GM18867 (cell line): Measurements from ENCODE around the gene KCNQ5.

Source experiments
- ATAC-seq: cut with Tn5 transposase; IDR thresholded peaks from one replicate; pipeline ENCODE4 v1.9.1; 2021; ENCODE audit warnings: mild to moderate bottlenecking, moderate library complexity; ENCODE audit not compliant: unreplicated experiment

The KCNQ5 gene

GRCh38 chr6:72639920-72640614 is 18.2 kb downstream of the KCNQ5 start:
- no peak for ATAC-seq

GRCh38 chr6:72640615-72640930 is 18.7 kb downstream of the KCNQ5 start:
- no peak for ATAC-seq

- peak; percentile 67 for ATAC-seq
Observed at GRCh38 chr6:72642435-72642834, 20.6 kb downstream of the KCNQ5 start.

- no peak for ATAC-seq
Observed at GRCh38 chr6:72643214-72643613, 21.4 kb downstream of the KCNQ5 start.

- no peak for ATAC-seq
Observed at GRCh38 chr6:72646604-72647485, 25.0 kb downstream of the KCNQ5 start.

GRCh38 chr6:72647489-72647888 is 25.6 kb downstream of the KCNQ5 start:
- ATAC-seq = no peak

- ATAC-seq = peak; percentile 63
Observed at GRCh38 chr6:72649032-72649984, 27.4 kb downstream of the KCNQ5 start.

GRCh38 chr6:72650081-72650745 is 28.3 kb downstream of the KCNQ5 start:
- ATAC-seq = no peak

- no peak for ATAC-seq
Observed at GRCh38 chr6:72651174-72651573, 29.3 kb downstream of the KCNQ5 start.

- no peak for ATAC-seq
Observed at GRCh38 chr6:72651967-72652956, 30.4 kb downstream of the KCNQ5 start.

GRCh38 chr6:72653026-72653425 is 31.2 kb downstream of the KCNQ5 start:
- ATAC-seq = no peak

- peak; percentile 68 for ATAC-seq
Observed at GRCh38 chr6:72654071-72654621, 32.3 kb downstream of the KCNQ5 start.

- ATAC-seq = no peak
Observed at GRCh38 chr6:72657407-72658197, 35.7 kb downstream of the KCNQ5 start.

- ATAC-seq = no peak
Observed at GRCh38 chr6:72659754-72660153, 37.9 kb downstream of the KCNQ5 start.

- no peak for ATAC-seq
Observed at GRCh38 chr6:72661411-72661810, 39.5 kb downstream of the KCNQ5 start.

- no peak for ATAC-seq
Observed at GRCh38 chr6:72665599-72665998, 43.7 kb downstream of the KCNQ5 start.

GRCh38 chr6:72669324-72669723 is 47.5 kb downstream of the KCNQ5 start:
- ATAC-seq = no peak

- ATAC-seq = no peak
Observed at GRCh38 chr6:72672906-72673305, 51.0 kb downstream of the KCNQ5 start.
